Activated CD4-positive, alpha-beta T cell treated with anti-CD3 and anti-CD28 coated beads for 36 hours (primary cell): ENCODE data around the gene DNAH5. TPM values are rescaled to one million over a fixed set of nuclear protein-coding genes. Genes with fewer than 3 reads are reported as not detected.
A peak's percentile ranks its signal among the peaks of the same experiment; 100 is the strongest.

ENCODE experiments used
- ATAC-seq: fragments of 200-7000 bp; cut with Tn5 transposase; one replicate; pipeline ENCODE4 v1.10.0; 2021; ENCODE audit warnings: mild to moderate bottlenecking, moderate library complexity
- CTCF ChIA-PET: fragments of 350-600 bp; sonication (Branson Sonifier 250); formaldehyde crosslinking; loops from one replicate; lab custom pipeline; 2021; ENCODE audit warnings: antibody characterized with exemption; lab: Charles Lee
- POLR2A ChIA-PET: fragments of 350-600 bp; sonication (Branson Sonifier 250); formaldehyde crosslinking; loops from one replicate; lab custom pipeline; 2021; ENCODE audit warnings: antibody characterized with exemption, inconsistent platforms; lab: Charles Lee
- DNase-seq: peaks from one replicate; pipeline ENCODE4 v3.0.0-alpha.2; 2020
- H3K27ac Mint-ChIP-seq: one replicate; pipeline ENCODE4 v1.8.0; 2021; ENCODE audit warnings: mixed read lengths
- H3K27me3 Mint-ChIP-seq: one replicate; pipeline ENCODE4 v1.8.0; 2021; ENCODE audit warnings: mixed read lengths
- H3K36me3 Mint-ChIP-seq: one replicate; pipeline ENCODE4 v1.8.0; 2021; ENCODE audit warnings: low read depth, mixed read lengths
- H3K4me1 Mint-ChIP-seq: one replicate; pipeline ENCODE4 v1.8.0; 2021; ENCODE audit warnings: mixed read lengths
- H3K4me3 Mint-ChIP-seq: one replicate; pipeline ENCODE4 v1.8.0; 2021; ENCODE audit warnings: mild to moderate bottlenecking, moderate library complexity, mixed read lengths
- H3K9me3 Mint-ChIP-seq: one replicate; pipeline ENCODE4 v1.8.0; 2021; ENCODE audit warnings: low read depth, mixed read lengths
- intact Hi-C, 2 experiments: fragments of 100-400 bp; cut with DNase I in 1 of 2; cut with micrococcal nuclease in 1 of 2; formaldehyde crosslinking; loops; one replicate each; pipeline versions ENCODE4 v1.14.2 to v1.15.1; 2022 to 2024; cut with DNase I, micrococcal nuclease
- total RNA-seq, 2 experiments: library from RNA; stranded (reverse); gene quantifications; one replicate each; pipeline ENCODE4 v1.2.3, GENCODE V29; 2021

DNAH5 gene
- total RNA-seq, 2 experiments from 2014 or later: not detected

- peaks cover 1% of the 10 kb centered on the region for H3K9me3 Mint-ChIP-seq
- no peaks in the 10 kb centered on the region for H3K36me3 Mint-ChIP-seq
- POLR2A ChIA-PET: no interaction called here
Observed at GRCh38 chr5:13976867-13977830, 32.7 kb upstream of the DNAH5 start.

GRCh38 chr5:13976223-13976622, 31.7 kb upstream of the DNAH5 start:
- H3K27me3 Mint-ChIP-seq: peaks cover 4% of the 10 kb centered on the region
- H3K27ac Mint-ChIP-seq: no peak overlapping the region
- POLR2A ChIA-PET: no interaction called here
- no peak overlapping the region for H3K4me3 Mint-ChIP-seq
- intact Hi-C loops: no loop called here
- no peak for DNase-seq
- no peak for ATAC-seq
- no peaks in the 10 kb centered on the region for H3K36me3 Mint-ChIP-seq
- no peaks in the 10 kb centered on the region for H3K4me1 Mint-ChIP-seq
- CTCF ChIA-PET: no interaction called here
- no peaks in the 10 kb centered on the region for H3K9me3 Mint-ChIP-seq

More at GRCh38 chr5:13976867-13977830, 32.7 kb upstream of the DNAH5 start:
- no peak overlapping the region for H3K27ac Mint-ChIP-seq
- CTCF ChIA-PET: interaction anchor here (0.6 kb wide), 1 partner anchor 630 kb away, joined by 3 read pairs; no protein-coding TSS in a partner anchor
- H3K27me3 Mint-ChIP-seq: peaks cover 4% of the 10 kb centered on the region
- intact Hi-C loops: no loop called here
- DNase-seq (no peak), ATAC-seq (no peak)
- no peaks in the 10 kb centered on the region for H3K4me1 Mint-ChIP-seq
- H3K4me3 Mint-ChIP-seq: no peak overlapping the region

- CTCF ChIA-PET: no interaction called here
- ATAC-seq (no peak), DNase-seq (no peak)
- Mint-ChIP-seq H3K27ac (no peak overlapping the region), H3K4me1 (no peaks in the 10 kb centered on the region), H3K36me3 (no peaks in the 10 kb centered on the region), H3K4me3 (no peak overlapping the region), H3K9me3 (no peaks in the 10 kb centered on the region), H3K27me3 (peaks cover 4% of the 10 kb centered on the region)
- POLR2A ChIA-PET: no interaction called here
- intact Hi-C loops: no loop called here
Observed at GRCh38 chr5:13975246-13975645, 30.8 kb upstream of the DNAH5 start.

GRCh38 chr5:13973724-13974123, 29.2 kb upstream of the DNAH5 start:
- POLR2A ChIA-PET: no interaction called here
- H3K27me3 Mint-ChIP-seq: no peaks in the 10 kb centered on the region
- no peaks in the 10 kb centered on the region for H3K4me1 Mint-ChIP-seq
- H3K9me3 Mint-ChIP-seq: no peaks in the 10 kb centered on the region
- no peak overlapping the region for H3K27ac Mint-ChIP-seq
- H3K4me3 Mint-ChIP-seq: no peak overlapping the region
- DNase-seq (no peak), ATAC-seq (no peak)
- intact Hi-C loops: no loop called here
- H3K36me3 Mint-ChIP-seq: no peaks in the 10 kb centered on the region
- CTCF ChIA-PET: no interaction called here

GRCh38 chr5:13972029-13972428, 27.5 kb upstream of the DNAH5 start:
- ChIA-PET CTCF (interaction anchor here (1.4 kb wide), 1 partner anchor 15 kb away, joined by 3 read pairs; no protein-coding TSS in a partner anchor), POLR2A (no interaction called here)
- Mint-ChIP-seq H3K4me1 (no peaks in the 10 kb centered on the region), H3K9me3 (no peaks in the 10 kb centered on the region), H3K27me3 (no peaks in the 10 kb centered on the region), H3K36me3 (no peaks in the 10 kb centered on the region), H3K27ac (no peak overlapping the region), H3K4me3 (no peak overlapping the region)
- DNase-seq (no peak), ATAC-seq (no peak)
- intact Hi-C loops: no loop called here

- Mint-ChIP-seq H3K36me3 (no peaks in the 10 kb centered on the region), H3K27me3 (peaks cover 6% of the 10 kb centered on the region), H3K4me1 (no peaks in the 10 kb centered on the region), H3K9me3 (no peaks in the 10 kb centered on the region), H3K4me3 (no peak overlapping the region), H3K27ac (no peak overlapping the region)
- ATAC-seq: no peak
- intact Hi-C loops: loop anchor here in 1 of 2 experiments (5.0 kb wide), 1 partner anchor 1665 kb away; no protein-coding TSS in a partner anchor
- peak; percentile 18 for DNase-seq
- CTCF ChIA-PET: interaction anchor here (0.6 to 1.5 kb wide), 3 partner anchors 8 to 33 kb away, joined by 3 read pairs; no protein-coding TSS in a partner anchor
- POLR2A ChIA-PET: no interaction called here
Observed at GRCh38 chr5:13957032-13957645, 12.7 kb upstream of the DNAH5 start.

- DNase-seq (no peak), ATAC-seq (no peak)
- no peak overlapping the region for H3K4me3 Mint-ChIP-seq
- H3K27me3 Mint-ChIP-seq: peaks cover 6% of the 10 kb centered on the region
- no peak overlapping the region for H3K27ac Mint-ChIP-seq
- ChIA-PET CTCF (interaction anchor here (0.8 kb wide), 1 partner anchor 7 kb away, joined by 3 read pairs; no protein-coding TSS in a partner anchor), POLR2A (no interaction called here)
- intact Hi-C loops: loop anchor here in 1 of 2 experiments (5.0 kb wide), 1 partner anchor 1664 kb away; no protein-coding TSS in a partner anchor
- no peaks in the 10 kb centered on the region for H3K36me3 Mint-ChIP-seq
- no peaks in the 10 kb centered on the region for H3K9me3 Mint-ChIP-seq
- H3K4me1 Mint-ChIP-seq: no peaks in the 10 kb centered on the region
Observed at GRCh38 chr5:13956471-13956870, 12.0 kb upstream of the DNAH5 start.

GRCh38 chr5:13955896-13956295, 11.4 kb upstream of the DNAH5 start:
- POLR2A ChIA-PET: no interaction called here
- Mint-ChIP-seq H3K27ac (no peak overlapping the region), H3K9me3 (no peaks in the 10 kb centered on the region), H3K27me3 (peaks cover 6% of the 10 kb centered on the region), H3K4me1 (no peaks in the 10 kb centered on the region), H3K36me3 (no peaks in the 10 kb centered on the region), H3K4me3 (no peak overlapping the region)
- CTCF ChIA-PET: no interaction called here
- intact Hi-C loops: loop anchor here in 1 of 2 experiments (5.0 kb wide), 1 partner anchor 1664 kb away; no protein-coding TSS in a partner anchor
- ATAC-seq (no peak), DNase-seq (no peak)

- intact Hi-C loops: no loop called here
- Mint-ChIP-seq H3K9me3 (no peaks in the 10 kb centered on the region), H3K27ac (no peak overlapping the region), H3K4me1 (no peaks in the 10 kb centered on the region), H3K4me3 (no peak overlapping the region), H3K27me3 (no peaks in the 10 kb centered on the region), H3K36me3 (no peaks in the 10 kb centered on the region)
- DNase-seq (no peak), ATAC-seq (no peak)
- POLR2A ChIA-PET: no interaction called here
- CTCF ChIA-PET: interaction anchor here (0.6 kb wide), 1 partner anchor 1653 kb away, joined by 3 read pairs; no protein-coding TSS in a partner anchor
Observed at GRCh38 chr5:13946111-13946510, 1.6 kb upstream of the DNAH5 start.

GRCh38 chr5:13945271-13945670, 783 bp upstream of the DNAH5 start:
- ChIA-PET CTCF (no interaction called here), POLR2A (no interaction called here)

GRCh38 chr5:13943676-13944075, 812 bp downstream of the DNAH5 start:
- no peaks in the 10 kb centered on the region for H3K4me1 Mint-ChIP-seq
- no peaks in the 10 kb centered on the region for H3K36me3 Mint-ChIP-seq
- H3K27ac Mint-ChIP-seq: no peak overlapping the region
- no peak overlapping the region for H3K4me3 Mint-ChIP-seq
- intact Hi-C loops: no loop called here
- ATAC-seq (no peak), DNase-seq (no peak)
- H3K9me3 Mint-ChIP-seq: no peaks in the 10 kb centered on the region
- peaks cover 2% of the 10 kb centered on the region for H3K27me3 Mint-ChIP-seq
- POLR2A ChIA-PET: no interaction called here
- CTCF ChIA-PET: no interaction called here

More at GRCh38 chr5:13945271-13945670, 783 bp upstream of the DNAH5 start:
- Mint-ChIP-seq H3K36me3 (no peaks in the 10 kb centered on the region), H3K4me3 (no peak overlapping the region), H3K9me3 (no peaks in the 10 kb centered on the region), H3K27me3 (no peaks in the 10 kb centered on the region), H3K4me1 (no peaks in the 10 kb centered on the region), H3K27ac (no peak overlapping the region)
- ATAC-seq (no peak), DNase-seq (no peak)
- intact Hi-C loops: no loop called here
